MM.1S (cell line): Measurements from ENCODE around the gene RPTOR.

Source experiments
- DNase-seq: peaks from one replicate; pipeline ENCODE4 v3.0.0-alpha.2; 2015
- H2AFZ ChIP-seq: fragments of 300-600 bp; sonication (generic); 2 replicates; pipeline ENCODE4 v1.6.0; 2016; ENCODE audit warnings: antibody characterized with exemption, low read length
- H3F3A ChIP-seq: fragments of 300-600 bp; sonication (generic); 2 replicates; pipeline ENCODE4 v1.6.1; 2016; ENCODE audit warnings: mild to moderate bottlenecking, antibody characterized with exemption, low read length, moderate library complexity, mixed read lengths; ENCODE audit not compliant: insufficient read depth
- H3K27ac ChIP-seq: fragments of 300-600 bp; sonication (generic); 2 replicates; pipeline ENCODE4 v1.5.1; 2016; ENCODE audit warnings: mild to moderate bottlenecking, low read length
- H3K27me3 ChIP-seq: fragments of 300-600 bp; sonication (generic); replicated peaks from 2 replicates; pipeline ENCODE4 v1.6.0; 2016; ENCODE audit warnings: low read length; ENCODE audit not compliant: insufficient read depth
- H3K36me3 ChIP-seq: fragments of 300-600 bp; sonication (generic); replicated peaks from 2 replicates; pipeline ENCODE4 v1.6.1; 2016; ENCODE audit warnings: mild to moderate bottlenecking, low read length, mixed read lengths; ENCODE audit not compliant: insufficient read depth
- H3K4me1 ChIP-seq: fragments of 300-600 bp; sonication (generic); 2 replicates; pipeline ENCODE4 v1.6.1; 2016; ENCODE audit warnings: low read length, mixed read lengths
- H3K4me2 ChIP-seq: fragments of 300-600 bp; sonication (generic); 2 replicates; pipeline ENCODE4 v1.6.0; 2016; ENCODE audit warnings: low read depth, low read length
- H3K4me3 ChIP-seq: fragments of 300-600 bp; sonication (generic); 2 replicates; pipeline ENCODE4 v1.5.1; 2016; ENCODE audit warnings: low read length, mixed read lengths
- H3K79me2 ChIP-seq: fragments of 300-600 bp; sonication (generic); 2 replicates; pipeline ENCODE4 v1.6.1; 2016; ENCODE audit warnings: mixed run types, low read length, mixed read lengths
- H3K9ac ChIP-seq: fragments of 300-600 bp; sonication (generic); 2 replicates; pipeline ENCODE4 v1.6.1; 2016; ENCODE audit warnings: low read length, mixed read lengths
- H3K9me2 ChIP-seq: fragments of 300-600 bp; sonication (generic); replicated peaks from 2 replicates; pipeline ENCODE4 v1.6.1; 2016; ENCODE audit warnings: mild to moderate bottlenecking, low read length, mixed read lengths; ENCODE audit not compliant: insufficient read depth
- H3K9me3 ChIP-seq: fragments of 300-600 bp; sonication (generic); replicated peaks from 2 replicates; pipeline ENCODE4 v1.6.1; 2016; ENCODE audit warnings: mild to moderate bottlenecking, low read length, mixed read lengths; ENCODE audit not compliant: insufficient read depth
- H4K20me1 ChIP-seq: fragments of 300-600 bp; sonication (generic); 2 replicates; pipeline ENCODE4 v1.6.1; 2016; ENCODE audit warnings: mild to moderate bottlenecking, low read length, moderate library complexity, mixed read lengths; ENCODE audit not compliant: insufficient read depth
- EZH2 ChIP-seq: fragments of 300-600 bp; sonication (generic); optimal IDR thresholded peaks from 2 replicates; pipeline ENCODE3; 2017; ENCODE audit warnings: low read depth, mild to moderate bottlenecking, antibody characterized with exemption, low read length, mixed read lengths
- EZH2phosphoT487 ChIP-seq: fragments of 300-600 bp; sonication (generic); IDR thresholded peaks from 2 replicates; pipeline ENCODE4 v1.6.1; 2018; ENCODE audit warnings: antibody characterized with exemption, low read length
- TF ChIP-seq, protein P1 (sequence below): fragments of 300-600 bp; sonication (generic); IDR thresholded peaks from 2 replicates; pipeline ENCODE4 v1.5.1; 2016; ENCODE audit warnings: antibody characterized with exemption, low read length, mixed read lengths

The RPTOR gene

GRCh38 chr17:80592243-80592642 lies 47.6 kb downstream of the RPTOR start:
- Histone ChIP-seq H4K20me1 (0 out of 2 replicates have a peak, but pooled peaks cover 4% of the 10 kb centered on the region), H3K4me2 (no peak overlapping the region), H3K9me2 (no peaks in the 10 kb centered on the region), H3F3A (no peaks in the 10 kb centered on the region), H3K4me1 (no peaks in the 10 kb centered on the region), H2AFZ (no peak overlapping the region), H3K4me3 (no peak overlapping the region), H3K9ac (no peak overlapping the region), H3K9me3 (no peaks in the 10 kb centered on the region), H3K27me3 (no peaks in the 10 kb centered on the region), H3K27ac (no peak overlapping the region), H3K79me2 (peaks cover 81% of the 10 kb centered on the region), H3K36me3 (no peaks in the 10 kb centered on the region)
- TF ChIP-seq EZH2 (no peak), EZH2phosphoT487 (no peak)
- TF ChIP-seq, protein P1, sequence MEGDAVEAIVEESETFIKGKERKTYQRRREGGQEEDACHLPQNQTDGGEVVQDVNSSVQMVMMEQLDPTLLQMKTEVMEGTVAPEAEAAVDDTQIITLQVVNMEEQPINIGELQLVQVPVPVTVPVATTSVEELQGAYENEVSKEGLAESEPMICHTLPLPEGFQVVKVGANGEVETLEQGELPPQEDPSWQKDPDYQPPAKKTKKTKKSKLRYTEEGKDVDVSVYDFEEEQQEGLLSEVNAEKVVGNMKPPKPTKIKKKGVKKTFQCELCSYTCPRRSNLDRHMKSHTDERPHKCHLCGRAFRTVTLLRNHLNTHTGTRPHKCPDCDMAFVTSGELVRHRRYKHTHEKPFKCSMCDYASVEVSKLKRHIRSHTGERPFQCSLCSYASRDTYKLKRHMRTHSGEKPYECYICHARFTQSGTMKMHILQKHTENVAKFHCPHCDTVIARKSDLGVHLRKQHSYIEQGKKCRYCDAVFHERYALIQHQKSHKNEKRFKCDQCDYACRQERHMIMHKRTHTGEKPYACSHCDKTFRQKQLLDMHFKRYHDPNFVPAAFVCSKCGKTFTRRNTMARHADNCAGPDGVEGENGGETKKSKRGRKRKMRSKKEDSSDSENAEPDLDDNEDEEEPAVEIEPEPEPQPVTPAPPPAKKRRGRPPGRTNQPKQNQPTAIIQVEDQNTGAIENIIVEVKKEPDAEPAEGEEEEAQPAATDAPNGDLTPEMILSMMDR, result no peak
- DNase-seq, result no peak

- Histone ChIP-seq H4K20me1 (0 out of 2 replicates have a peak, but pooled peaks cover 4% of the 10 kb centered on the region), H3K27ac (no peak overlapping the region), H3K36me3 (no peaks in the 10 kb centered on the region), H3K27me3 (no peaks in the 10 kb centered on the region), H3K79me2 (peaks cover 78% of the 10 kb centered on the region), H3K9ac (no peak overlapping the region), H3K4me1 (no peaks in the 10 kb centered on the region), H3K9me3 (no peaks in the 10 kb centered on the region), H3K4me2 (no peak overlapping the region), H2AFZ (no peak overlapping the region), H3K4me3 (no peak overlapping the region), H3F3A (no peaks in the 10 kb centered on the region), H3K9me2 (no peaks in the 10 kb centered on the region)
- TF ChIP-seq EZH2phosphoT487, result no peak
- TF ChIP-seq EZH2, result no peak
- TF ChIP-seq, protein P1, result no peak
- no peak for DNase-seq
Measured at GRCh38 chr17:80593181-80593580, 48.5 kb downstream of the RPTOR start.

GRCh38 chr17:80594431-80595269 lies 50.0 kb downstream of the RPTOR start:
- H3K9me3 ChIP-seq, result no peaks in the 10 kb centered on the region

More at GRCh38 chr17:80594431-80595269, 50.0 kb downstream of the RPTOR start:
- no peaks in the 10 kb centered on the region for H3F3A ChIP-seq
- H3K36me3 ChIP-seq, result no peaks in the 10 kb centered on the region
- no peak overlapping the region for H3K9ac ChIP-seq
- no peak overlapping the region for H3K4me3 ChIP-seq
- H3K4me1 ChIP-seq, result no peaks in the 10 kb centered on the region
- H3K9me2 ChIP-seq, result no peaks in the 10 kb centered on the region
- no peak overlapping the region for H2AFZ ChIP-seq
- no peak for DNase-seq
- H4K20me1 ChIP-seq, result peaks cover 7% of the 10 kb centered on the region; the same call in 1 of the 2 replicates
- no peaks in the 10 kb centered on the region for H3K27me3 ChIP-seq
- H3K4me2 ChIP-seq, result no peak overlapping the region
- no peak for TF ChIP-seq EZH2
- H3K27ac ChIP-seq, result no peak overlapping the region
- peaks cover 78% of the 10 kb centered on the region for H3K79me2 ChIP-seq
